Mesendoderm (in vitro differentiated cells): ENCODE measurements around the gene MPG.
A peak's percentile ranks its signal among the peaks of the same experiment; 100 is the strongest.

ENCODE experiments used
- DNase-seq: peaks from one replicate; pipeline ENCODE4 v3.0.0; 2013
- H2AK5ac ChIP-seq: 2 replicates; pipeline ENCODE4 v1.6.1; 2013; ENCODE audit warnings: low read length, inconsistent platforms
- H2BK120ac ChIP-seq: 2 replicates; pipeline ENCODE4 v1.6.1; 2013; ENCODE audit warnings: low read depth, mild to moderate bottlenecking, low read length, moderate library complexity, mixed read lengths
- H2BK15ac ChIP-seq: replicated peaks from 2 replicates; pipeline ENCODE4 v1.6.1; 2013; ENCODE audit warnings: low read depth, mild to moderate bottlenecking, moderate library complexity
- H2BK5ac ChIP-seq: 2 replicates; pipeline ENCODE4 v1.6.1; 2013; ENCODE audit warnings: low read length, inconsistent platforms
- H3K18ac ChIP-seq: 2 replicates; pipeline ENCODE4 v1.6.1; 2013; ENCODE audit warnings: mild to moderate bottlenecking, low read length, mixed read lengths
- H3K23ac ChIP-seq: one replicate; pipeline ENCODE4 v1.6.1; 2013; ENCODE audit warnings: low read length
- H3K27ac ChIP-seq: 2 replicates; pipeline ENCODE4 v1.5.1; 2013; ENCODE audit warnings: low read depth, mild to moderate bottlenecking, inconsistent platforms, low read length, moderate library complexity
- H3K27me3 ChIP-seq: 2 replicates; pipeline ENCODE4 v1.6.1; 2013; ENCODE audit warnings: low read length, control low read depth, mild to moderate bottlenecking, inconsistent platforms; ENCODE audit not compliant: insufficient read depth, poor library complexity
- H3K36me3 ChIP-seq: 2 replicates; pipeline ENCODE4 v1.6.1; 2013; ENCODE audit warnings: low read length, inconsistent platforms; ENCODE audit not compliant: control insufficient read depth, insufficient read depth
- H3K4ac ChIP-seq: one replicate; pipeline ENCODE4 v1.6.1; 2013; ENCODE audit warnings: low read depth, mild to moderate bottlenecking, low read length, moderate library complexity
- H3K4me1 ChIP-seq: 2 replicates; pipeline ENCODE4 v1.6.1; 2013; ENCODE audit warnings: low read depth, low read length, inconsistent platforms; ENCODE audit not compliant: control insufficient read depth
- H3K4me2 ChIP-seq: 2 replicates; pipeline ENCODE4 v1.6.1; 2013; ENCODE audit warnings: low read length
- H3K4me3 ChIP-seq: 2 replicates; pipeline ENCODE4 v1.5.1; 2013; ENCODE audit warnings: mild to moderate bottlenecking, low read length
- H3K56ac ChIP-seq: one replicate; pipeline ENCODE4 v1.6.1; 2013; ENCODE audit warnings: low read length
- H3K79me1 ChIP-seq: 2 replicates; pipeline ENCODE4 v1.6.1; 2013; ENCODE audit warnings: low read length, inconsistent platforms
- H3K79me2 ChIP-seq: 2 replicates; pipeline ENCODE4 v1.6.1; 2013; ENCODE audit warnings: mild to moderate bottlenecking, low read length; ENCODE audit not compliant: control insufficient read depth, insufficient read depth
- H3K9ac ChIP-seq: 2 replicates; pipeline ENCODE4 v1.6.1; 2013; ENCODE audit warnings: low read length, inconsistent platforms
- H4K5ac ChIP-seq: one replicate; pipeline ENCODE4 v1.6.1; 2013; ENCODE audit warnings: low read length
- H4K8ac ChIP-seq: one replicate; pipeline ENCODE4 v1.6.1; 2013; ENCODE audit warnings: low read depth, mild to moderate bottlenecking, control low read depth, low read length, moderate library complexity
- WGBS: extraction: QIAGEN DNeasy Blood & Tissue Kit; methylation state at CpG from one replicate; pipeline ENCODE4 v1.1.7; 2013; ENCODE audit warnings: low lambda C conversion rate, missing lambda C conversion rate; ENCODE audit not compliant: insufficient coverage; ENCODE audit errors: extremely low coverage; 5-methylcytosine and 5-hydroxymethylcytosine counted together

The MPG gene

GRCh38 chr16:75580-76501 is 2.2 kb upstream of the MPG start:
- Histone ChIP-seq H2BK120ac (peak overlapping the region; percentile 75), H3K79me2 (peaks cover 6% of the 10 kb centered on the region), H3K79me1 (peaks cover 8% of the 10 kb centered on the region), H3K27ac (peak overlapping the region; percentile 93), H3K18ac (peak overlapping the region; percentile 80), H4K5ac (no peak overlapping the region), H3K36me3 (peaks cover 4% of the 10 kb centered on the region), H3K4me2 (no peak overlapping the region), H3K56ac (peak overlapping the region; percentile 71), H2BK5ac (peak overlapping the region; percentile 87), H3K23ac (no peak overlapping the region), H3K4ac (peak overlapping the region; percentile 97), H3K9ac (peak overlapping the region; percentile 50), H2BK15ac (no peak overlapping the region), H2AK5ac (peak overlapping the region; percentile 4), H4K8ac (no peak overlapping the region), H3K4me3 (no peak overlapping the region), H3K4me1 (peaks cover 40% of the 10 kb centered on the region), H3K27me3 (no peaks in the 10 kb centered on the region)
- no CpG with 5 or more reads among the region's 11 CpGs for WGBS
- DNase-seq, result peak; percentile 92

- H2BK5ac ChIP-seq, result peak overlapping the region; percentile 61
- peak overlapping the region; percentile 98 for H3K56ac ChIP-seq
- peak overlapping the region; percentile 93 for H3K27ac ChIP-seq
- H3K27me3 ChIP-seq, result no peaks in the 10 kb centered on the region
- H3K18ac ChIP-seq, result peak overlapping the region; percentile 53
- peaks cover 6% of the 10 kb centered on the region for H3K79me1 ChIP-seq
- peaks cover 1% of the 10 kb centered on the region for H3K79me2 ChIP-seq
- peak overlapping the region; percentile 99 for H3K9ac ChIP-seq
- no peak overlapping the region for H4K8ac ChIP-seq
- H3K4me1 ChIP-seq, result peaks cover 36% of the 10 kb centered on the region
- DNase-seq, result peak; percentile 49
- peak overlapping the region; percentile 75 for H3K4ac ChIP-seq
- no peak overlapping the region for H4K5ac ChIP-seq
- no peak overlapping the region for H2BK15ac ChIP-seq
- no peak overlapping the region for H3K4me2 ChIP-seq
- H3K36me3 ChIP-seq, result peaks cover 4% of the 10 kb centered on the region
- H3K23ac ChIP-seq, result no peak overlapping the region
- H2BK120ac ChIP-seq, result peak overlapping the region; percentile 7
- no CpG with 5 or more reads among the region's 13 CpGs for WGBS
- peak overlapping the region; percentile 71 for H2AK5ac ChIP-seq
- H3K4me3 ChIP-seq, result no peak overlapping the region
These were observed 1.3 kb upstream of the MPG start for GRCh38 chr16:76535-77272.

GRCh38 chr16:77273-77806 is 685 bp upstream of the MPG start:
- H2BK5ac ChIP-seq, result peak overlapping the region; percentile 61
- peaks cover 6% of the 10 kb centered on the region for H3K79me1 ChIP-seq
- peak; percentile 84 for DNase-seq
- H2BK120ac ChIP-seq, result peak overlapping the region; percentile 21
- peaks cover 36% of the 10 kb centered on the region for H3K4me1 ChIP-seq
- H3K4me3 ChIP-seq, result no peak overlapping the region
- peak overlapping the region; percentile 2 for H4K8ac ChIP-seq
- H3K27ac ChIP-seq, result peak overlapping the region; percentile 93
- H3K56ac ChIP-seq, result peak overlapping the region; percentile 98
- H4K5ac ChIP-seq, result no peak overlapping the region
- no peak overlapping the region for H2BK15ac ChIP-seq
- peak overlapping the region; percentile 75 for H3K4ac ChIP-seq
- peaks cover 4% of the 10 kb centered on the region for H3K36me3 ChIP-seq
- H3K27me3 ChIP-seq, result no peaks in the 10 kb centered on the region
- H3K9ac ChIP-seq, result peak overlapping the region; percentile 99
- no peaks in the 10 kb centered on the region for H3K79me2 ChIP-seq
- WGBS, result no CpG with 5 or more reads among the region's 31 CpGs
- peak overlapping the region; percentile 39 for H3K4me2 ChIP-seq
- H2AK5ac ChIP-seq, result peak overlapping the region; percentile 71
- H3K23ac ChIP-seq, result peak overlapping the region; percentile 30
- H3K18ac ChIP-seq, result peak overlapping the region; percentile 82

- peaks cover 4% of the 10 kb centered on the region for H3K36me3 ChIP-seq
- H3K18ac ChIP-seq, result peak overlapping the region; percentile 83
- no peak overlapping the region for H2AK5ac ChIP-seq
- peak overlapping the region; percentile 63 for H2BK120ac ChIP-seq
- H4K5ac ChIP-seq, result no peak overlapping the region
- no peak for DNase-seq
- peak overlapping the region; percentile 89 for H3K4ac ChIP-seq
- peak overlapping the region; percentile 14 for H3K27ac ChIP-seq
- peak overlapping the region; percentile 92 for H3K23ac ChIP-seq
- H3K79me1 ChIP-seq, result peaks cover 6% of the 10 kb centered on the region
- peak overlapping the region; percentile 99 for H3K9ac ChIP-seq
- H2BK5ac ChIP-seq, result peak overlapping the region; percentile 63
- peaks cover 30% of the 10 kb centered on the region for H3K4me1 ChIP-seq
- no peaks in the 10 kb centered on the region for H3K79me2 ChIP-seq
- no peaks in the 10 kb centered on the region for H3K27me3 ChIP-seq
- WGBS, result no CpG with 5 or more reads among the region's 36 CpGs
- no peak overlapping the region for H2BK15ac ChIP-seq
- H3K56ac ChIP-seq, result peak overlapping the region; percentile 98
- peak overlapping the region; percentile 85 for H3K4me2 ChIP-seq
- H4K8ac ChIP-seq, result no peak overlapping the region
- peak overlapping the region; percentile 79 for H3K4me3 ChIP-seq
These were observed 572 bp downstream of the MPG start for GRCh38 chr16:78444-79150.
